IMR-90 (cell line): ENCODE data around the gene ZNF26. TPM values are rescaled to one million over a fixed set of nuclear protein-coding genes. Genes with fewer than 3 reads are reported as not detected.

Source experiments
- ATAC-seq: fragments of 200-7000 bp; cut with Tn5 transposase; 2 replicates; pipeline ENCODE4 v1.9.1; 2020; ENCODE audit warnings: low read depth, mild to moderate bottlenecking, moderate library complexity
- BruUV-seq: library from RNA; stranded (reverse); fragments of 400-500 nt; replicated peaks from 2 replicates; lab custom pipeline; 2021; lab: Mats Ljungman, UMichigan
- CTCF ChIA-PET: fragments of 300-600 bp; formaldehyde crosslinking; extraction: SDS; loops from one replicate; lab custom pipeline; 2021; ENCODE audit warnings: antibody characterized with exemption; lab: Yijun Ruan, JAX
- POLR2A ChIA-PET: fragments of 300-600 bp; sonication (Branson Sonifier 250); formaldehyde crosslinking; loops from one replicate; lab custom pipeline; 2022; ENCODE audit warnings: antibody characterized with exemption; ENCODE audit not compliant: unreplicated experiment; lab: Charles Lee
- DNase-seq: peaks from one replicate; pipeline ENCODE4 v3.0.0; 2013
- H2AFZ ChIP-seq: replicated peaks from 2 replicates; pipeline ENCODE3; 2013; ENCODE audit warnings: low read length, mild to moderate bottlenecking; ENCODE audit not compliant: poor library complexity
- H2AK5ac ChIP-seq: 2 replicates; pipeline ENCODE4 v1.6.1; 2013; ENCODE audit warnings: low read depth, low read length, inconsistent platforms
- H2AK9ac ChIP-seq: replicated peaks from 2 replicates; pipeline ENCODE3; 2013; ENCODE audit warnings: mild to moderate bottlenecking, low read depth, low read length, moderate library complexity; ENCODE audit not compliant: poor library complexity
- H2BK120ac ChIP-seq: 2 replicates; pipeline ENCODE4 v1.6.1; 2013; ENCODE audit warnings: low read depth, low read length, inconsistent platforms
- H2BK15ac ChIP-seq: 3 replicates; pipeline ENCODE4 v1.6.1; 2013; ENCODE audit warnings: low read depth, low read length, inconsistent platforms
- H2BK20ac ChIP-seq: 2 replicates; pipeline ENCODE4 v1.6.1; 2013; ENCODE audit warnings: low read depth, mild to moderate bottlenecking, inconsistent platforms, low read length, moderate library complexity
- H2BK5ac ChIP-seq: 2 replicates; pipeline ENCODE4 v1.6.1; 2013; ENCODE audit warnings: mild to moderate bottlenecking, low read depth, low read length, inconsistent platforms; ENCODE audit not compliant: poor library complexity, severe bottlenecking
- H3K14ac ChIP-seq: replicated peaks from 2 replicates; pipeline ENCODE4 v1.6.1; 2013; ENCODE audit warnings: low read depth, low read length, inconsistent platforms
- H3K18ac ChIP-seq: 2 replicates; pipeline ENCODE4 v1.6.1; 2013; ENCODE audit warnings: low read depth, low read length, control low read depth
- H3K23ac ChIP-seq: 2 replicates; pipeline ENCODE4 v1.6.1; 2013; ENCODE audit warnings: low read depth, low read length, inconsistent platforms
- H3K27ac ChIP-seq: 2 replicates; pipeline ENCODE4 v1.5.1; 2013; ENCODE audit warnings: mild to moderate bottlenecking, control low read depth, low read length; ENCODE audit not compliant: insufficient read depth
- H3K27me3 ChIP-seq: 2 replicates; pipeline ENCODE4 v1.6.1; 2013; ENCODE audit warnings: low read length; ENCODE audit not compliant: control insufficient read depth, insufficient read depth
- H3K36me3 ChIP-seq: 2 replicates; pipeline ENCODE4 v1.6.1; 2013; ENCODE audit warnings: low read length, mixed read lengths; ENCODE audit not compliant: control insufficient read depth, insufficient read depth
- H3K4ac ChIP-seq: 2 replicates; pipeline ENCODE4 v1.6.1; 2013; ENCODE audit warnings: low read depth, low read length, inconsistent platforms
- H3K4me1 ChIP-seq: 2 replicates; pipeline ENCODE4 v1.6.1; 2013; ENCODE audit warnings: low read length, mixed read lengths; ENCODE audit not compliant: control insufficient read depth, insufficient read depth
- H3K4me2 ChIP-seq: 2 replicates; pipeline ENCODE4 v1.6.1; 2013; ENCODE audit warnings: low read depth, mild to moderate bottlenecking, control low read depth, low read length, moderate library complexity
- H3K4me3 ChIP-seq: 2 replicates; pipeline ENCODE4 v1.5.1; 2013; ENCODE audit warnings: low read depth, mild to moderate bottlenecking, control low read depth, low read length, moderate library complexity; ENCODE audit not compliant: insufficient read depth
- H3K56ac ChIP-seq: 2 replicates; pipeline ENCODE4 v1.6.1; 2013; ENCODE audit warnings: low read length, inconsistent platforms; ENCODE audit not compliant: insufficient read depth; ENCODE audit errors: extremely low read depth
- H3K79me1 ChIP-seq, 2 experiments: 2 replicates each; pipeline ENCODE4 v1.6.1; 2013; ENCODE audit warnings: low read length in 2 of 2, inconsistent platforms in 1 of 2, low read depth in 1 of 2
- H3K9ac ChIP-seq: 2 replicates; pipeline ENCODE4 v1.6.1; 2013; ENCODE audit warnings: low read depth, low read length, control low read depth
- H3K9me1 ChIP-seq: 2 replicates; pipeline ENCODE4 v1.6.1; 2013; ENCODE audit warnings: low read length, inconsistent platforms; ENCODE audit not compliant: insufficient read depth
- H3K9me3 ChIP-seq: 2 replicates; pipeline ENCODE4 v1.6.1; 2013; ENCODE audit warnings: low read length; ENCODE audit not compliant: control insufficient read depth, insufficient read depth
- H4K20me1 ChIP-seq: 2 replicates; pipeline ENCODE4 v1.6.1; 2013; ENCODE audit warnings: low read length, inconsistent platforms; ENCODE audit not compliant: insufficient read depth
- H4K5ac ChIP-seq: 2 replicates; pipeline ENCODE4 v1.6.1; 2013; ENCODE audit warnings: mild to moderate bottlenecking, low read depth, low read length, control low read depth
- H4K8ac ChIP-seq, 2 experiments: 2 replicates each; pipeline ENCODE4 v1.6.1; 2013; ENCODE audit warnings: low read depth in 2 of 2, low read length in 2 of 2, control low read depth in 1 of 2, inconsistent platforms in 1 of 2
- H4K91ac ChIP-seq: 2 replicates; pipeline ENCODE4 v1.6.1; 2013; ENCODE audit warnings: low read depth, low read length, inconsistent platforms; ENCODE audit not compliant: insufficient read depth
- CEBPB ChIP-seq: IDR thresholded peaks from 2 replicates; pipeline ENCODE4 v1.6.1; 2012; ENCODE audit warnings: low read depth, low read length, improper control_type of control experiment
- MXI1 ChIP-seq: IDR thresholded peaks from 2 replicates; pipeline ENCODE4 v1.6.1; 2012; ENCODE audit warnings: low read depth, mild to moderate bottlenecking, low read length, moderate library complexity, borderline replicate concordance
- NFE2L2 ChIP-seq: fragments of 150-350 bp; IDR thresholded peaks from 2 replicates; pipeline ENCODE4 v1.6.1; 2016; ENCODE audit warnings: low read depth, mild to moderate bottlenecking, low read length
- RAD21 ChIP-seq: IDR thresholded peaks from 2 replicates; pipeline ENCODE4 v1.6.1; 2012; ENCODE audit warnings: low read length, improper control_type of control experiment
- USF2 ChIP-seq: fragments of 150-350 bp; IDR thresholded peaks from 2 replicates; pipeline ENCODE4 v1.6.1; 2017; ENCODE audit warnings: mild to moderate bottlenecking, antibody characterized with exemption, low read length, low read depth
- WGBS, 2 experiments: methylation state at CpG; one replicate each; pipeline versions ENCODE4 v1.1.5 to v1.1.7; 2013; ENCODE audit warnings: missing lambda C conversion rate in 2 of 2; ENCODE audit not compliant: insufficient read length in 1 of 2; ENCODE audit errors: extremely low coverage in 2 of 2; 5-methylcytosine and 5-hydroxymethylcytosine counted together
- dilution Hi-C: fragments of 300-500 bp; cut with HindIII; formaldehyde crosslinking; loops from one replicate; pipeline ENCODE4 v1.14.3; 2018; ENCODE audit warnings: low sequenced_read_pairs; ENCODE audit not compliant: unreplicated experiment
- in situ Hi-C: fragments of 300-500 bp; cut with MboI; formaldehyde crosslinking; loops from 3 replicates; pipeline ENCODE4 v1.14.3; 2019; ENCODE audit warnings: low sequenced_read_pairs, inconsistent platforms, mixed read lengths
- intact Hi-C: fragments of 100-400 bp; cut with micrococcal nuclease; formaldehyde crosslinking; loops from 2 replicates; pipeline ENCODE4 v1.10.0; 2022
- polyA plus RNA-seq, 3 experiments: library from polyadenylated mRNA; depleted of rRNA; stranded (reverse); fragments of >200 nt; gene quantifications; 2 replicates each; pipeline ENCODE4 v1.2.3, GENCODE V29; 2012; ENCODE audit warnings: low replicate concordance in 1 of 3
- total RNA-seq: library from RNA; depleted of rRNA; stranded (reverse); fragments of >200 nt; gene quantifications from 2 replicates; pipeline ENCODE4 v1.2.3, GENCODE V29; 2012

ZNF26 gene
- total and polyA plus RNA-seq, 2 of the 4 experiments (the other 2 are of a cell fraction) = 6.3 to 11.8 TPM

DNA sequence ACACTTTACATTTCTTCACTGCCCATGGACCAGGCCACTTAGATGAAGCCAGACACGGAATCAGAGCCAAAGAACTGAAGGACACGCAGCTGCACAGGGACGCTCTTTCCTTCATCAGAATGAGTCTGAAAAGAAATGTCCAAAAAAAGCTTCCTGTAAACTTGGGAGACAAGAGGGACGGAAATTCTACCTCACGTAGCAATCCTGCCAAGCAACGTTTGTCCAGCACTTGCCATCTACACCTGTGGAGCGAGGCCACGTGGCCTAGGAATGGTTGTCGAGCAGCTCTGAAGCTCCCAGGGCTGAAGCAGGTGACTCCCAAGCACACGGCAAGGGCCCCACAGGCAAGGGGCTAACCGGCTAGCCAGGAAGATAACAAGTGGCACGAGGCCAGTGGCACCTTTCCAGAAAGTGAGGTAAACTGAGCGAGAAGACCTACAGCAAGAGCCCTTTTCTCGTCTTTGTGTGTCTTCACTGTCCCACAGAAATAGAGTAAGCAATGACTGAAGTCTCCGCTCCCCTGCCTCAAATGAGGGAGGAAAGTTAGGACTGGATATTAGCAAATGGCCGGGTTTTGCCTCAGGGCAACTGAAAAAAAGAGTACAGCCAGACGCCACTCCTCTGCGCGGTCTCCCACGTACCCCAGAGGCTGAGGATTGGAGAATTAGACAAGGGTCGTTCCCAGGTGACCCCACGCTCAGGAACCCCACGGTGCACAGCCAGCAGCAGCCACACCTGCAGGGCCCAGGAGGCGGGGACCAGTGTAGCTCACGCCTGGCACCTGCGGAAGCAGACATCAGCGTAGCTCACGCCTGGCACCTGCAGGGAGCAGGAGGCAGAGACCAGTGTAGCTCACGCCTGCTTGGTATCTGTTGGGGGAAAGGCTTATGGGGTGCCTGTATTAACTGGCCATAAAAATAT is 37.8 kb upstream of the ZNF26 start:
- Histone ChIP-seq H3K27ac (no peak overlapping the region), H2BK5ac (no peak overlapping the region), H4K91ac (no peak overlapping the region), H2BK20ac (no peak overlapping the region), H3K4ac (no peak overlapping the region), H3K14ac (no peak overlapping the region), H2BK15ac (no peak overlapping the region), H3K56ac (no peak overlapping the region), H3K4me1 (no peaks in the 10 kb centered on the region), H3K4me2 (no peak overlapping the region), H4K5ac (no peak overlapping the region), H2AFZ (no peak overlapping the region), H3K18ac (no peak overlapping the region), H4K20me1 (no peaks in the 10 kb centered on the region), H3K23ac (no peak overlapping the region), H3K36me3 (peaks cover 54% of the 10 kb centered on the region), H3K79me1 (peaks cover 22 to 40% of the 10 kb centered on the region in 2 experiments), H3K4me3 (no peak overlapping the region), H3K27me3 (no peaks in the 10 kb centered on the region), H4K8ac (no peak overlapping the region), H2AK5ac (no peak overlapping the region), H2BK120ac (no peak overlapping the region), H3K9ac (no peak overlapping the region), H3K9me1 (no peaks in the 10 kb centered on the region), H3K9me3 (peaks cover 82% of the 10 kb centered on the region), H2AK9ac (no peak overlapping the region)
- in situ Hi-C loops (no loop called here), dilution Hi-C loops (no loop called here), intact Hi-C loops (no loop called here)
- DNase-seq (no peak), ATAC-seq (no peak)
- 98% methylated on average over 15 of the region's 29 CpGs; no CpG with 5 or more reads in 1 of the 2 experiments for WGBS, 2 experiments
- no TSS peak for BruUV-seq
- ChIA-PET POLR2A (no interaction called here), CTCF (no interaction called here)
- no peak for TF ChIP-seq USF2
- no peak for TF ChIP-seq NFE2L2
- no peak for TF ChIP-seq MXI1
- no peak for TF ChIP-seq RAD21
- TF ChIP-seq CEBPB = no peak
